ENCODE measurements around the gene GPR68. TPM values are rescaled to one million over a fixed set of nuclear protein-coding genes. Genes with fewer than 3 reads are reported as not detected.

GPR68 gene
- total RNA-seq, 1 donor, result 8.0 TPM

DNA sequence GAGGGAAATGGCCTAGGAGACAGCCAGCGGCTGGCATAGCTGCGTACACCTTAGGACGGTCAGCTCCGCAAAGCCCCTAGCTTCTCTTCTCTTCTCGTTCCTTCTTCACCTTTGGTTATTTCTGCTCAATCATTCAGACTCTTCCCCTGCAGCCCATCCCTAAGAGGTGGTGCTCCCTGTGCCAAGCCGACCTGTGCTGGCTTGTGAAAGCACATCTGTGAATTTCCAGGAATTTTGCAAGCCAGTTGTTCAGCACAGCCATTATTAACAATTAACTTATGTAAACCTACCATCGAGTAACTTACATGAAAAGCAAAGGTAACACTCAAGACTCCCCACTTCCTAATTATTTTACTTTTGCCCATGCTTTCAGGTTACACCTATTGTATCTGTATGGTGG is 20.9 kb upstream of the GPR68 start:
- H3K9me3 ChIP-seq (ENCODE audit: low read depth, low read length), result no peaks in the 10 kb centered on the region
- H3K27ac ChIP-seq (ENCODE audit: low read depth, low read length), result no peak overlapping the region
- H3K27me3 ChIP-seq (ENCODE audit: insufficient read depth, low read length), result no peaks in the 10 kb centered on the region
- H3K4me2 ChIP-seq (ENCODE audit: insufficient read depth, low read length), result no peak overlapping the region
- H3K4me3 ChIP-seq (ENCODE audit: insufficient read depth, low read length), result no peak overlapping the region
- TF ChIP-seq, protein P1, sequence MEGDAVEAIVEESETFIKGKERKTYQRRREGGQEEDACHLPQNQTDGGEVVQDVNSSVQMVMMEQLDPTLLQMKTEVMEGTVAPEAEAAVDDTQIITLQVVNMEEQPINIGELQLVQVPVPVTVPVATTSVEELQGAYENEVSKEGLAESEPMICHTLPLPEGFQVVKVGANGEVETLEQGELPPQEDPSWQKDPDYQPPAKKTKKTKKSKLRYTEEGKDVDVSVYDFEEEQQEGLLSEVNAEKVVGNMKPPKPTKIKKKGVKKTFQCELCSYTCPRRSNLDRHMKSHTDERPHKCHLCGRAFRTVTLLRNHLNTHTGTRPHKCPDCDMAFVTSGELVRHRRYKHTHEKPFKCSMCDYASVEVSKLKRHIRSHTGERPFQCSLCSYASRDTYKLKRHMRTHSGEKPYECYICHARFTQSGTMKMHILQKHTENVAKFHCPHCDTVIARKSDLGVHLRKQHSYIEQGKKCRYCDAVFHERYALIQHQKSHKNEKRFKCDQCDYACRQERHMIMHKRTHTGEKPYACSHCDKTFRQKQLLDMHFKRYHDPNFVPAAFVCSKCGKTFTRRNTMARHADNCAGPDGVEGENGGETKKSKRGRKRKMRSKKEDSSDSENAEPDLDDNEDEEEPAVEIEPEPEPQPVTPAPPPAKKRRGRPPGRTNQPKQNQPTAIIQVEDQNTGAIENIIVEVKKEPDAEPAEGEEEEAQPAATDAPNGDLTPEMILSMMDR (IDR thresholded peaks at IDR 0.05; ENCODE audit: extremely low read depth, low read depth, low read length), result no peak
- H2AFZ ChIP-seq (ENCODE audit: low read length), result no peak overlapping the region
- H4K20me1 ChIP-seq (ENCODE audit: insufficient read depth, low read length), result no peaks in the 10 kb centered on the region
- no peaks in the 10 kb centered on the region for H3K36me3 ChIP-seq (ENCODE audit: insufficient read depth, low read length)
- H3K79me2 ChIP-seq (ENCODE audit: insufficient read depth, low read length), result no peaks in the 10 kb centered on the region
- DNase-seq (ENCODE audit: insufficient read length, low spot score, missing footprints), result no peak
- peaks cover 5% of the 10 kb centered on the region for H3K4me1 ChIP-seq (ENCODE audit: insufficient read depth, low read length)

- Histone ChIP-seq H3K27ac (ENCODE audit: low read depth, low read length) (no peak overlapping the region), H3K27me3 (ENCODE audit: insufficient read depth, low read length) (no peaks in the 10 kb centered on the region), H4K20me1 (ENCODE audit: insufficient read depth, low read length) (no peaks in the 10 kb centered on the region), H3K4me1 (ENCODE audit: insufficient read depth, low read length) (peaks cover under 1% of the 10 kb centered on the region), H3K4me2 (ENCODE audit: insufficient read depth, low read length) (peak overlapping the region; percentile 79), H3K79me2 (ENCODE audit: insufficient read depth, low read length) (no peaks in the 10 kb centered on the region), H3K36me3 (ENCODE audit: insufficient read depth, low read length) (no peaks in the 10 kb centered on the region), H3K9me3 (ENCODE audit: low read depth, low read length) (no peaks in the 10 kb centered on the region), H3K4me3 (ENCODE audit: insufficient read depth, low read length) (peak overlapping the region; percentile 68), H2AFZ (ENCODE audit: low read length) (peak overlapping the region; percentile 78)
- DNase-seq (ENCODE audit: insufficient read length, low spot score, missing footprints), result peak; percentile 78
- TF ChIP-seq, protein P1 (IDR thresholded peaks at IDR 0.05; ENCODE audit: extremely low read depth, low read depth, low read length), result no peak
These were observed 19.9 kb upstream of the GPR68 start for GRCh38 chr14:91264151-91265150.

DNA sequence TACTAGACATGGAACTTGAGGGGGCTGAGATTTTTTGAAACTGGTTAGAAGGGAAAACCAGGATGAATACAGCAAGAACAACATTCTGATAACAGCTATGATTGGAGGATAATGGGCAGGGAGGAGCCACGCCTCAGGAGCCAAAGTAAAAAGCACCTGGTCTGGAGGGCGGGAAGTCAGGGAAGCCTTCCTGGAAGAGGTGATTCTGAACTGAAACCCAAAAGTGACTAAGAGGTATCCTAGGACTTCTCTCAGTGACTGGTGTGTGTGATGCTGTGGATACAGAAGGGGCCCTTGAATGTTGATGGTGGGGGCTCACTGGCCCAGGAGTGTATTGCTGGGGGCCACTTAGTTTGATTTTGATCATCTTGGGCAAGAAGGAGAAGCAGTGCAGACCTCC is 18.8 kb upstream of the GPR68 start:
- TF ChIP-seq, protein P1 (IDR thresholded peaks at IDR 0.05; ENCODE audit: extremely low read depth, low read depth, low read length), result no peak
- Histone ChIP-seq H3K79me2 (ENCODE audit: insufficient read depth, low read length) (no peaks in the 10 kb centered on the region), H3K27me3 (ENCODE audit: insufficient read depth, low read length) (no peaks in the 10 kb centered on the region), H3K9me3 (ENCODE audit: low read depth, low read length) (no peaks in the 10 kb centered on the region), H3K4me2 (ENCODE audit: insufficient read depth, low read length) (no peak overlapping the region), H3K27ac (ENCODE audit: low read depth, low read length) (no peak overlapping the region), H2AFZ (ENCODE audit: low read length) (no peak overlapping the region), H3K36me3 (ENCODE audit: insufficient read depth, low read length) (no peaks in the 10 kb centered on the region), H3K4me3 (ENCODE audit: insufficient read depth, low read length) (no peak overlapping the region), H4K20me1 (ENCODE audit: insufficient read depth, low read length) (no peaks in the 10 kb centered on the region), H3K4me1 (ENCODE audit: insufficient read depth, low read length) (no peaks in the 10 kb centered on the region)
- no peak for DNase-seq (ENCODE audit: insufficient read length, low spot score, missing footprints)

GRCh38 chr14:91261986-91262549 is 17.6 kb upstream of the GPR68 start:
- Histone ChIP-seq H3K4me2 (ENCODE audit: insufficient read depth, low read length) (no peak overlapping the region), H3K27me3 (ENCODE audit: insufficient read depth, low read length) (no peaks in the 10 kb centered on the region), H3K79me2 (ENCODE audit: insufficient read depth, low read length) (no peaks in the 10 kb centered on the region), H3K4me1 (ENCODE audit: insufficient read depth, low read length) (no peaks in the 10 kb centered on the region), H3K9me3 (ENCODE audit: low read depth, low read length) (no peaks in the 10 kb centered on the region), H4K20me1 (ENCODE audit: insufficient read depth, low read length) (no peaks in the 10 kb centered on the region), H3K4me3 (ENCODE audit: insufficient read depth, low read length) (no peak overlapping the region), H3K36me3 (ENCODE audit: insufficient read depth, low read length) (no peaks in the 10 kb centered on the region), H3K27ac (ENCODE audit: low read depth, low read length) (no peak overlapping the region), H2AFZ (ENCODE audit: low read length) (no peak overlapping the region)
- no peak for DNase-seq (ENCODE audit: insufficient read length, low spot score, missing footprints)
- TF ChIP-seq, protein P1 (IDR thresholded peaks at IDR 0.05; ENCODE audit: extremely low read depth, low read depth, low read length), result no peak
